ENCODE data around the gene SNRK.
"Not testable (repeated sequence)": the region's sequence is repeated elsewhere in the genome, so short reads cannot be mapped to it uniquely, and the experiment has no call there.

DNA sequence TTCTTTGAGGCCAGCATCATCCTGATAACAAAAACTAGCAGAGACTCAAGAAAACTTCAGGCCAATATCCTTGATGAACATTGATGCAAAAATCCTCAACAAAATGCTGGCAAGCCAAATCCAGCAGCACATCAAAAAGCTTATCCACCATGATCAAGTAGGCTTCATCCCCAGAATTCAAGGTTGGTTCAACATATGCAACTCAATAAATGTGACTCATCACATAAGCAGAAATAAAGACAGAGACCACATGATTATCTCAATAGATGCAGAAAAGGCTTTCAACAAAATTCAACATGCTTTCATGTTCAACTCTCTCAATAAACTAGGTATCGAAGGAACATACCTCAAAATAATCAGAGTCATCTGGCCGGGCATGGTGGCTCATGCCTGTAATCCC, 69.7 kb downstream of the SNRK start:
- not testable (repeated sequence) for TF ChIP-seq POLR2A, POLR2AphosphoS5 (IDR thresholded peaks at IDR 0.05)
- TF ChIP-seq, protein P1, sequence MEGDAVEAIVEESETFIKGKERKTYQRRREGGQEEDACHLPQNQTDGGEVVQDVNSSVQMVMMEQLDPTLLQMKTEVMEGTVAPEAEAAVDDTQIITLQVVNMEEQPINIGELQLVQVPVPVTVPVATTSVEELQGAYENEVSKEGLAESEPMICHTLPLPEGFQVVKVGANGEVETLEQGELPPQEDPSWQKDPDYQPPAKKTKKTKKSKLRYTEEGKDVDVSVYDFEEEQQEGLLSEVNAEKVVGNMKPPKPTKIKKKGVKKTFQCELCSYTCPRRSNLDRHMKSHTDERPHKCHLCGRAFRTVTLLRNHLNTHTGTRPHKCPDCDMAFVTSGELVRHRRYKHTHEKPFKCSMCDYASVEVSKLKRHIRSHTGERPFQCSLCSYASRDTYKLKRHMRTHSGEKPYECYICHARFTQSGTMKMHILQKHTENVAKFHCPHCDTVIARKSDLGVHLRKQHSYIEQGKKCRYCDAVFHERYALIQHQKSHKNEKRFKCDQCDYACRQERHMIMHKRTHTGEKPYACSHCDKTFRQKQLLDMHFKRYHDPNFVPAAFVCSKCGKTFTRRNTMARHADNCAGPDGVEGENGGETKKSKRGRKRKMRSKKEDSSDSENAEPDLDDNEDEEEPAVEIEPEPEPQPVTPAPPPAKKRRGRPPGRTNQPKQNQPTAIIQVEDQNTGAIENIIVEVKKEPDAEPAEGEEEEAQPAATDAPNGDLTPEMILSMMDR (IDR thresholded peaks at IDR 0.05): not testable (repeated sequence)
